HEK293 (cell line): ENCODE measurements around the gene WFDC12.

Experiments used
- CTCF ChIA-PET: fragments of 350-600 bp; formaldehyde crosslinking; extraction: SDS; loops from one replicate; lab custom pipeline; 2021; ENCODE audit warnings: antibody characterized with exemption; lab: Yijun Ruan, JAX
- POLR2A ChIA-PET: fragments of 300-600 bp; formaldehyde crosslinking; extraction: SDS; loops from one replicate; lab custom pipeline; 2020; ENCODE audit warnings: antibody characterized with exemption, inconsistent platforms; lab: Yijun Ruan, JAX
- H3K27ac ChIP-seq: fragments of 200-500 bp; sonication (Bioruptor generic); 2 replicates; pipeline ENCODE4 v1.5.1; 2014; ENCODE audit warnings: low read depth, low read length, control low read depth, inconsistent platforms; ENCODE audit errors: extremely low read depth
- H3K36me3 ChIP-seq, 2 experiments: fragments of 200-500 bp in 1 of 2; sonication (Bioruptor generic) in 1 of 2; 1 replicate in 1 of 2; 2 replicates in 1 of 2; pipeline ENCODE4 v1.5.1; 2014 to 2017; ENCODE audit warnings: inconsistent platforms in 2 of 2, low read length in 2 of 2; ENCODE audit not compliant: control insufficient read depth in 2 of 2, insufficient read depth in 1 of 2
- H3K4me1 ChIP-seq: fragments of 200-500 bp; sonication (Bioruptor generic); 2 replicates; pipeline ENCODE4 v1.5.1; 2014; ENCODE audit warnings: mild to moderate bottlenecking, low read length, inconsistent platforms; ENCODE audit not compliant: control insufficient read depth, insufficient read depth
- H3K4me3 ChIP-seq: 2 replicates; pipeline ENCODE4 v1.5.1; 2011; ENCODE audit warnings: low read depth, mild to moderate bottlenecking, control low read depth, low read length, moderate library complexity
- H3K9me3 ChIP-seq: fragments of 200-500 bp; sonication (Bioruptor generic); 2 replicates; pipeline ENCODE4 v1.5.1; 2014; ENCODE audit warnings: low read depth, low read length, inconsistent platforms; ENCODE audit not compliant: control insufficient read depth, insufficient read depth
- BCL11A ChIP-seq: fragments of 450-650 bp; formaldehyde crosslinking; IDR thresholded peaks from 2 replicates; pipeline ENCODE4 v1.5.1; 2016; ENCODE audit warnings: low read depth, missing biosample characterization, missing genetic modification characterization
- BCL11B ChIP-seq: fragments of 450-650 bp; formaldehyde crosslinking; IDR thresholded peaks from 2 replicates; pipeline ENCODE4 v1.5.1; 2016; ENCODE audit warnings: low read depth, missing biosample characterization, missing genetic modification characterization
- GFI1B ChIP-seq: fragments of 450-650 bp; formaldehyde crosslinking; IDR thresholded peaks from 2 replicates; pipeline ENCODE4 v1.5.1; 2016; ENCODE audit warnings: missing biosample characterization, missing genetic modification characterization
- KLF7 ChIP-seq: fragments of 450-650 bp; formaldehyde crosslinking; IDR thresholded peaks from 2 replicates; pipeline ENCODE4 v1.5.1; 2016; ENCODE audit warnings: missing biosample characterization, missing genetic modification characterization, borderline replicate concordance
- MEIS1 ChIP-seq: sonication (generic); formaldehyde crosslinking; IDR thresholded peaks from 2 replicates; pipeline ENCODE4 v1.8.1; 2022; ENCODE audit warnings: missing genetic modification reagents, mild to moderate bottlenecking, borderline replicate concordance
- MYNN ChIP-seq: fragments of 450-650 bp; formaldehyde crosslinking; IDR thresholded peaks from 2 replicates; pipeline ENCODE4 v1.5.1; 2016; ENCODE audit warnings: missing biosample characterization, missing genetic modification characterization, borderline replicate concordance
- PRDM2 ChIP-seq: fragments of 450-650 bp; formaldehyde crosslinking; IDR thresholded peaks from 2 replicates; pipeline ENCODE4 v1.5.1; 2016; ENCODE audit warnings: missing biosample characterization, missing genetic modification characterization, borderline replicate concordance
- RBAK ChIP-seq: fragments of 450-650 bp; formaldehyde crosslinking; IDR thresholded peaks from 2 replicates; pipeline ENCODE4 v1.5.1; 2016; ENCODE audit warnings: missing biosample characterization, missing genetic modification characterization
- SP3 ChIP-seq: fragments of 450-650 bp; formaldehyde crosslinking; IDR thresholded peaks from 2 replicates; pipeline ENCODE4 v1.5.1; 2016; ENCODE audit warnings: missing biosample characterization, missing genetic modification characterization
- TRIM28 ChIP-seq: IDR thresholded peaks from 2 replicates; pipeline ENCODE4 v1.6.1; 2011; ENCODE audit warnings: low read length, control low read depth, borderline replicate concordance
- WT1 ChIP-seq: fragments of 450-650 bp; formaldehyde crosslinking; IDR thresholded peaks from 2 replicates; pipeline ENCODE4 v1.5.1; 2016; ENCODE audit warnings: missing biosample characterization, missing genetic modification characterization
- YY1 ChIP-seq: fragments of 450-650 bp; formaldehyde crosslinking; IDR thresholded peaks from 2 replicates; pipeline ENCODE4 v1.5.1; 2018; ENCODE audit warnings: missing biosample characterization, missing genetic modification characterization
- ZBTB10 ChIP-seq: fragments of 450-650 bp; formaldehyde crosslinking; IDR thresholded peaks from 2 replicates; pipeline ENCODE4 v1.5.1; 2016; ENCODE audit warnings: missing biosample characterization, missing genetic modification characterization
- ZFP37 ChIP-seq: fragments of 450-650 bp; formaldehyde crosslinking; IDR thresholded peaks from 2 replicates; pipeline ENCODE4 v1.5.1; 2016; ENCODE audit warnings: missing biosample characterization, missing genetic modification characterization
- ZNF449 ChIP-seq: fragments of 450-650 bp; formaldehyde crosslinking; IDR thresholded peaks from 2 replicates; pipeline ENCODE4 v1.5.1; 2017; ENCODE audit warnings: missing biosample characterization, mild to moderate bottlenecking, missing genetic modification characterization, moderate library complexity
- ZNF473 ChIP-seq: fragments of 450-650 bp; formaldehyde crosslinking; IDR thresholded peaks from 2 replicates; pipeline ENCODE4 v1.5.1; 2017; ENCODE audit warnings: missing biosample characterization, missing genetic modification characterization
- ZNF510 ChIP-seq: fragments of 450-650 bp; formaldehyde crosslinking; IDR thresholded peaks from 2 replicates; pipeline ENCODE4 v1.5.1; 2018; ENCODE audit warnings: mild to moderate bottlenecking, missing genetic modification characterization, missing biosample characterization; ENCODE audit not compliant: insufficient replicate concordance
- ZNF561 ChIP-seq: fragments of 450-650 bp; IDR thresholded peaks from 2 replicates; pipeline ENCODE4 v1.5.1; 2018; ENCODE audit warnings: missing biosample characterization, missing genetic modification characterization, borderline replicate concordance
- ZNF624 ChIP-seq: fragments of 450-650 bp; formaldehyde crosslinking; IDR thresholded peaks from 2 replicates; pipeline ENCODE4 v1.5.1; 2017; ENCODE audit warnings: missing biosample characterization, missing genetic modification characterization
- ZNF639 ChIP-seq: fragments of 450-650 bp; formaldehyde crosslinking; IDR thresholded peaks from 2 replicates; pipeline ENCODE4 v1.5.1; 2016; ENCODE audit warnings: missing biosample characterization, missing genetic modification characterization
- ZNF843 ChIP-seq: fragments of 450-650 bp; formaldehyde crosslinking; IDR thresholded peaks from 2 replicates; pipeline ENCODE4 v1.5.1; 2016; ENCODE audit warnings: missing biosample characterization, missing genetic modification characterization

WFDC12 gene

GRCh38 chr20:45094201-45094600 is 30.1 kb downstream of the WFDC12 start:
- Histone ChIP-seq H3K9me3 (no peaks in the 10 kb centered on the region), H3K27ac (no peak overlapping the region), H3K4me1 (no peaks in the 10 kb centered on the region), H3K36me3 (peaks cover 0 to 3% of the 10 kb centered on the region in 2 experiments; a peak in 1 of 3 replicates), H3K4me3 (no peak overlapping the region)
- POLR2A ChIA-PET, result interaction anchor here (0.7 kb wide), 1 partner anchor 50 kb away, joined by 4 read pairs; no protein-coding TSS in a partner anchor
- TF ChIP-seq ZNF473 (tag by site-specific recombination), result no peak
- no peak for TF ChIP-seq ZNF639 (tag by site-specific recombination)
- TF ChIP-seq BCL11A, result no peak
- no peak for TF ChIP-seq WT1 (tag by site-specific recombination)
- TF ChIP-seq KLF7 (tag by site-specific recombination), result no peak
- TF ChIP-seq BCL11B (tag by site-specific recombination), result no peak
- no peak for TF ChIP-seq TRIM28
- TF ChIP-seq MEIS1 (CRISPR knock-in tag), result no peak
- TF ChIP-seq ZNF510 (tag by site-specific recombination), result no peak
- no peak for TF ChIP-seq ZNF843 (tag by site-specific recombination)
- no peak for TF ChIP-seq ZBTB10 (tag by site-specific recombination)
- TF ChIP-seq MYNN, result no peak
- CTCF ChIA-PET, result interaction anchor here (0.5 to 5.2 kb wide), 13 partner anchors 17 to 683 kb away, joined by 3 to 112 read pairs (median 4); no protein-coding TSS in a partner anchor

GRCh38 chr20:45092898-45093297 is 31.4 kb downstream of the WFDC12 start:
- CTCF ChIA-PET, result interaction anchor here (0.6 to 5.2 kb wide), 9 partner anchors 19 to 324 kb away, joined by 3 to 90 read pairs (median 3); no protein-coding TSS in a partner anchor
- H3K27ac ChIP-seq, result no peak overlapping the region
- H3K4me1 ChIP-seq, result no peaks in the 10 kb centered on the region
- POLR2A ChIA-PET, result no interaction called here
- H3K4me3 ChIP-seq, result no peak overlapping the region
- peaks cover 0 to 3% of the 10 kb centered on the region in 2 experiments; a peak in 1 of 3 replicates for H3K36me3 ChIP-seq
- TF ChIP-seq ZNF449 (tag by site-specific recombination) (peak; percentile 96), YY1 (tag by site-specific recombination) (no peak)
- H3K9me3 ChIP-seq, result no peaks in the 10 kb centered on the region

- no peak overlapping the region for H3K4me3 ChIP-seq
- no peaks in the 10 kb centered on the region for H3K4me1 ChIP-seq
- ChIA-PET CTCF (interaction anchor here (1.5 kb wide), 1 partner anchor 80 kb away, joined by 3 read pairs; no protein-coding TSS in a partner anchor), POLR2A (no interaction called here)
- no peak overlapping the region for H3K27ac ChIP-seq
- H3K36me3 ChIP-seq, result peaks cover 0 to 3% of the 10 kb centered on the region in 2 experiments; a peak in 1 of 3 replicates
- H3K9me3 ChIP-seq, result no peaks in the 10 kb centered on the region
- no peak for TF ChIP-seq RBAK
- no peak for TF ChIP-seq SP3 (tag by site-specific recombination)
- TF ChIP-seq GFI1B, result no peak
- no peak for TF ChIP-seq ZFP37 (tag by site-specific recombination)
- no peak for TF ChIP-seq ZNF561 (tag by site-specific recombination)
- no peak for TF ChIP-seq ZNF624 (tag by site-specific recombination)
- TF ChIP-seq PRDM2 (tag by site-specific recombination), result no peak
These were observed 32.9 kb downstream of the WFDC12 start for GRCh38 chr20:45091366-45091765.
